ENCODE results near the gene LARGE1.

Gene LARGE1

GRCh38 chr22:33427461-33427860 is 492.8 kb downstream of the LARGE1 start:
- DNase-seq (ENCODE audit: low read depth in 2 of 2): no peak

- DNase-seq (ENCODE audit: low read depth in 2 of 2): no peak
Observed at GRCh38 chr22:33426451-33426850, 493.8 kb downstream of the LARGE1 start.

GRCh38 chr22:33421859-33422258 is 498.4 kb downstream of the LARGE1 start:
- no peak for DNase-seq (ENCODE audit: low read depth in 2 of 2)

- no peak for DNase-seq (ENCODE audit: low read depth in 2 of 2)
Observed at GRCh38 chr22:33418484-33418883, 501.8 kb downstream of the LARGE1 start.

- no peak for DNase-seq (ENCODE audit: low read depth in 2 of 2)
Observed at GRCh38 chr22:33415401-33415800, 504.9 kb downstream of the LARGE1 start.

- DNase-seq (ENCODE audit: low read depth in 2 of 2): no peak
Observed at GRCh38 chr22:33409079-33409478, 511.2 kb downstream of the LARGE1 start.

GRCh38 chr22:33405194-33405593 is 515.1 kb downstream of the LARGE1 start:
- DNase-seq (ENCODE audit: low read depth in 2 of 2): no peak

- DNase-seq (ENCODE audit: low read depth in 2 of 2): no peak
Observed at GRCh38 chr22:33404723-33405122, 515.6 kb downstream of the LARGE1 start.

GRCh38 chr22:33402325-33402724 is 518.0 kb downstream of the LARGE1 start:
- DNase-seq (ENCODE audit: low read depth in 2 of 2): no peak

GRCh38 chr22:33401291-33401690 is 519.0 kb downstream of the LARGE1 start:
- no peak for DNase-seq (ENCODE audit: low read depth in 2 of 2)

- no peak for DNase-seq (ENCODE audit: low read depth in 2 of 2)
Observed at GRCh38 chr22:33400891-33401290, 519.4 kb downstream of the LARGE1 start.

- no peak for DNase-seq (ENCODE audit: low read depth in 2 of 2)
Observed at GRCh38 chr22:33400061-33400840, 520.0 kb downstream of the LARGE1 start.

GRCh38 chr22:33397381-33397907 is 522.8 kb downstream of the LARGE1 start:
- DNase-seq (ENCODE audit: low read depth in 2 of 2): no peak

- DNase-seq (ENCODE audit: low read depth in 2 of 2): no peak
Observed at GRCh38 chr22:33393432-33393831, 526.8 kb downstream of the LARGE1 start.

- DNase-seq (ENCODE audit: low read depth in 2 of 2): no peak
Observed at GRCh38 chr22:33391298-33391697, 529.0 kb downstream of the LARGE1 start.

- DNase-seq (ENCODE audit: low read depth in 2 of 2): no peak
Observed at GRCh38 chr22:33389936-33390335, 530.3 kb downstream of the LARGE1 start.

GRCh38 chr22:33386270-33386669 is 534.0 kb downstream of the LARGE1 start:
- DNase-seq (ENCODE audit: low read depth in 2 of 2): no peak

GRCh38 chr22:33385611-33386010 is 534.7 kb downstream of the LARGE1 start:
- DNase-seq (ENCODE audit: low read depth in 2 of 2): no peak

GRCh38 chr22:33382436-33382835 is 537.8 kb downstream of the LARGE1 start:
- DNase-seq (ENCODE audit: low read depth in 2 of 2): no peak

- DNase-seq (ENCODE audit: low read depth in 2 of 2): no peak
Observed at GRCh38 chr22:33381531-33382406, 538.5 kb downstream of the LARGE1 start.

GRCh38 chr22:33380789-33381530 is 539.3 kb downstream of the LARGE1 start:
- DNase-seq (ENCODE audit: low read depth in 2 of 2): no peak

- DNase-seq (ENCODE audit: low read depth in 2 of 2): no peak
Observed at GRCh38 chr22:33379836-33380235, 540.4 kb downstream of the LARGE1 start.

Data from stimulated activated CD8-positive, alpha-beta memory T cell treated with anti-CD3 and anti-CD28 coated beads, Interleukin-7, amount 100 ng/mL, for 4 hours (primary cell).